MG63 (cell line): Measurements from ENCODE around the gene PEPD. TPM values are rescaled to one million over a fixed set of nuclear protein-coding genes. Genes with fewer than 3 reads are reported as not detected.

ENCODE experiments used
- DNase-seq: peaks from one replicate; pipeline ENCODE4 v3.0.0-alpha.2; 2020
- H3K27me3 ChIP-seq: fragments of 250-450 bp; sonication (Bioruptor Pico); 2 replicates; pipeline ENCODE4 v1.5.1; 2020; ENCODE audit warnings: mild to moderate bottlenecking, moderate library complexity
- H3K36me3 ChIP-seq: fragments of 250-450 bp; sonication (Bioruptor Pico); 2 replicates; pipeline ENCODE4 v1.5.1; 2020; ENCODE audit warnings: mild to moderate bottlenecking, moderate library complexity
- H3K4me3 ChIP-seq: fragments of 250-450 bp; sonication (Bioruptor Pico); 2 replicates; pipeline ENCODE4 v1.5.1; 2020; ENCODE audit warnings: mild to moderate bottlenecking, moderate library complexity
- H3K9me3 ChIP-seq: fragments of 250-450 bp; sonication (Bioruptor Pico); 2 replicates; pipeline ENCODE4 v1.5.1; 2020; ENCODE audit warnings: mild to moderate bottlenecking, moderate library complexity
- total RNA-seq: library from RNA; depleted of rRNA; stranded (reverse); fragments of >200 nt; shearing (Covaris generic); gene quantifications from 2 replicates; pipeline ENCODE4 v1.2.3, GENCODE V29; 2014; ENCODE audit warnings: low replicate concordance

Gene PEPD
- total RNA-seq, 1 experiment from 2014 or later, result 79.3 TPM

- Histone ChIP-seq H3K9me3 (no peaks in the 10 kb centered on the region), H3K36me3 (no peaks in the 10 kb centered on the region), H3K27me3 (no peaks in the 10 kb centered on the region), H3K4me3 (no peak overlapping the region)
- no peak for DNase-seq
These were observed 123.1 kb downstream of the PEPD start for GRCh38 chr19:33398361-33399060.

- no peak for DNase-seq
- Histone ChIP-seq H3K9me3 (no peaks in the 10 kb centered on the region), H3K4me3 (no peak overlapping the region), H3K27me3 (no peaks in the 10 kb centered on the region), H3K36me3 (no peaks in the 10 kb centered on the region)
These were observed 123.8 kb downstream of the PEPD start for GRCh38 chr19:33397536-33398360.

- no peaks in the 10 kb centered on the region for H3K9me3 ChIP-seq
- no peak overlapping the region for H3K4me3 ChIP-seq
- no peaks in the 10 kb centered on the region for H3K27me3 ChIP-seq
- no peaks in the 10 kb centered on the region for H3K36me3 ChIP-seq
- no peak for DNase-seq
These were observed 124.7 kb downstream of the PEPD start for GRCh38 chr19:33396701-33397535.

GRCh38 chr19:33395561-33396550 lies 125.7 kb downstream of the PEPD start:
- H3K27me3 ChIP-seq, result no peaks in the 10 kb centered on the region
- no peak overlapping the region for H3K4me3 ChIP-seq
- no peaks in the 10 kb centered on the region for H3K9me3 ChIP-seq
- no peaks in the 10 kb centered on the region for H3K36me3 ChIP-seq
- DNase-seq, result peak; percentile 66

GRCh38 chr19:33394723-33395560 lies 126.6 kb downstream of the PEPD start:
- Histone ChIP-seq H3K4me3 (no peak overlapping the region), H3K27me3 (no peaks in the 10 kb centered on the region), H3K36me3 (0 out of 2 replicates have a peak, but pooled peaks cover 2% of the 10 kb centered on the region), H3K9me3 (no peaks in the 10 kb centered on the region)
- DNase-seq, result no peak

GRCh38 chr19:33394006-33394722 lies 127.4 kb downstream of the PEPD start:
- Histone ChIP-seq H3K27me3 (no peaks in the 10 kb centered on the region), H3K36me3 (0 out of 2 replicates have a peak, but pooled peaks cover 3% of the 10 kb centered on the region), H3K9me3 (no peaks in the 10 kb centered on the region), H3K4me3 (no peak overlapping the region)
- peak; percentile 92 for DNase-seq

- H3K4me3 ChIP-seq, result no peak overlapping the region
- no peak for DNase-seq
These were observed 128.1 kb downstream of the PEPD start for GRCh38 chr19:33393286-33394005.

GRCh38 chr19:33392341-33393285 lies 129.0 kb downstream of the PEPD start:
- Histone ChIP-seq H3K27me3 (no peaks in the 10 kb centered on the region), H3K36me3 (peaks cover 7% of the 10 kb centered on the region), H3K9me3 (no peaks in the 10 kb centered on the region), H3K4me3 (no peak overlapping the region)
- no peak for DNase-seq

More at GRCh38 chr19:33393286-33394005, 128.1 kb downstream of the PEPD start:
- Histone ChIP-seq H3K9me3 (no peaks in the 10 kb centered on the region), H3K27me3 (no peaks in the 10 kb centered on the region), H3K36me3 (0 out of 2 replicates have a peak, but pooled peaks cover 3% of the 10 kb centered on the region)

- H3K9me3 ChIP-seq, result no peaks in the 10 kb centered on the region
- DNase-seq, result no peak
- H3K27me3 ChIP-seq, result no peaks in the 10 kb centered on the region
- H3K36me3 ChIP-seq, result peaks cover 16% of the 10 kb centered on the region
- H3K4me3 ChIP-seq, result no peak overlapping the region
These were observed 129.9 kb downstream of the PEPD start for GRCh38 chr19:33391631-33392249.

DNA sequence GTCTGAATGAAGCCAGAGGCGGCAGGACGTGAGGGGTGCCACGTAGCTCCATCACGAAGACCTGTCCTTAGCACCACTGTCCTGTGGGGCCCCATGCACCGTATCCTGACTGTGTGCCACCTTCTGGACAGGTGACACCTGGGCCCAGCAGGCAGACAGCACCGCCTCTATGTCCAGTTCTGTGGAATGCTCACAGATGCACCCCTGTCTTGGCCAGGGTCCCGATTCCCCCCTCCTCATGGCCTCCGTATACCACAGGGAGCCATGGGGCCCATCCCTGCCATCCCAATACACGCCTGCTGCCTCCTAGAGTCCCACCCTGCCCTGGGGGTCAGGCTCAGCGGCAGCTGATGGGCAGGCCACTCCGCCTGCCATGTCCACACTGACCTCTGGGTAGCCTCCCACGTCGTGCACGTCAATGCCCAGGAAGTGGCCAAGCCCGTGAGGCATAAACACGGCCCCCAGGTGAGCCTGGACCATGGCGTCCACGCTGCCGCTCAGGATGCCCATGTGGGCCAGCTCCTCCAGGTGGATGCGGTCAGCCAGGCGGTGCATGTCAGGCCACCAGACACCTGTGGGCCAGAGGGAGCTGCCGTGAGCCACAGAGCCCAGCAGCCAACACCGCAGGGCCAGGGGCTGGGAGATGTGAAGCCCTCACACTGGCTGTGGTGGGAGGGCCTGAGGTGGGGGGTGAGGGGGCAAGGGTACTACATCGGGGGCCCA lies 130.5 kb downstream of the PEPD start:
- Histone ChIP-seq H3K9me3 (no peaks in the 10 kb centered on the region), H3K4me3 (no peak overlapping the region), H3K27me3 (no peaks in the 10 kb centered on the region), H3K36me3 (peaks cover 23% of the 10 kb centered on the region)
- no peak for DNase-seq

DNA sequence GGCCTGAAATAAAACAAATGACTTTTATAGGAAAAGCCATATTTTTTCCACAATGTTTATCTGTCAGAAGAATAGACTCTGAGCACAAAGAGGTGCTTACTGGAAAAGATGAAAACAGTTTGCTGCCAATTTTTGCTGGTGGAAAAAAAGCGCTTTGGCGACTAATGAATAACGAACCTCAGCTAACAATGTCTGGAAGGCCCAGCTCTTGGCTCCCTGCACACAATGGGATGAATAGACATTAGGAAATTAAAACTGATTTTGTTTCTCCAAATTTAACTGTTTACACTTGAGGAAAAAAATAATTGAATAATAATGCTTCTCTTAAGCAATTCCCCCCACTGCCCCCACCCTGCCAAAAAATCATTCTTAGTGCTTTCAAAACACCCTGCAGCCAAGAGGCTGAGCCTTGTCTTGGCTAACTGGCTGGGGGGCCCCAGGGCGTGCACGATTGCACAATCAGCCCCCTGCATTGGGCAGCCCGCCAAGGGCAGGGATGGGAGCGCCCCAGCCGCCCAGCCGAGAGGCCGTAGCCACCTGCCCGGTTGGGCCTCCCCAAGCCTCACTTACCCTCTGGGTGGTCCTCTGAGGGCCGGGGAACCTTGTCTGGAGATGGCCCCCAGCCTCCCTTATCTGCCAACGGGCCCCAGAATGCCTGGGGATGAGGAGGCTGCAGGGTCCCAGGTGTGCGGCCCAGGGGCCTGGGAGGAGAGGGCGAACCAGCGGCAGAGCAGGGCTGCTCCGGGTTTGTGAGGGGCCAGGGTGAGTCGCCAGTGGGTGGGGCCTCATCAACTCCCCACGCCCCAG lies 131.3 kb downstream of the PEPD start:
- H3K27me3 ChIP-seq, result no peaks in the 10 kb centered on the region
- H3K36me3 ChIP-seq, result peaks cover 30% of the 10 kb centered on the region
- DNase-seq, result no peak
- no peak overlapping the region for H3K4me3 ChIP-seq
- no peaks in the 10 kb centered on the region for H3K9me3 ChIP-seq
